GM23338 (cell line): Measurements from ENCODE around the gene SMG7. TPM values are rescaled to one million over a fixed set of nuclear protein-coding genes. Genes with fewer than 3 reads are reported as not detected.

ENCODE experiments used
- ATAC-seq: fragments of 200-7000 bp; cut with Tn5 transposase; 3 replicates; pipeline ENCODE4 v1.9.1; 2020
- DNase-seq: peaks from one replicate; pipeline ENCODE4 v3.0.0-alpha.2; 2015; ENCODE audit warnings: low spot score
- H2AFZ ChIP-seq: fragments of 200-600 bp; sonication (generic); 2 replicates; pipeline ENCODE4 v1.8.0; 2016; ENCODE audit warnings: antibody characterized with exemption, mild to moderate bottlenecking, moderate library complexity
- H3F3A ChIP-seq: fragments of 200-600 bp; sonication (generic); replicated peaks from 2 replicates; pipeline ENCODE4 v1.8.0; 2017; ENCODE audit warnings: antibody characterized with exemption, mixed run types, low read depth
- H3K27ac ChIP-seq: fragments of 200-600 bp; sonication (generic); 2 replicates; pipeline ENCODE4 v1.6.1; 2016; ENCODE audit warnings: low read depth
- H3K27me3 ChIP-seq: fragments of 200-600 bp; sonication (generic); 2 replicates; pipeline ENCODE4 v1.8.0; 2016; ENCODE audit warnings: mild to moderate bottlenecking, mixed run types, moderate library complexity; ENCODE audit not compliant: insufficient read depth
- H3K36me3 ChIP-seq: fragments of 200-600 bp; sonication (generic); 2 replicates; pipeline ENCODE4 v1.8.0; 2016; ENCODE audit warnings: mild to moderate bottlenecking; ENCODE audit not compliant: insufficient read depth
- H3K4me1 ChIP-seq: fragments of 200-600 bp; sonication (generic); 2 replicates; pipeline ENCODE4 v1.8.0; 2016; ENCODE audit warnings: mild to moderate bottlenecking, moderate library complexity; ENCODE audit not compliant: insufficient read depth
- H3K4me2 ChIP-seq: fragments of 200-600 bp; sonication (generic); 2 replicates; pipeline ENCODE4 v1.7.1; 2017; ENCODE audit warnings: mixed run types
- H3K4me3 ChIP-seq: fragments of 200-600 bp; sonication (generic); 2 replicates; pipeline ENCODE4 v1.6.1; 2016; ENCODE audit warnings: mixed run types
- H3K79me2 ChIP-seq: fragments of 200-600 bp; sonication (generic); replicated peaks from 2 replicates; pipeline ENCODE4 v1.8.0; 2017; ENCODE audit warnings: mild to moderate bottlenecking; ENCODE audit not compliant: insufficient read depth
- H3K9me2 ChIP-seq: fragments of 200-600 bp; sonication (generic); 2 replicates; pipeline ENCODE4 v1.8.0; 2017; ENCODE audit not compliant: insufficient read depth
- H4K20me1 ChIP-seq: fragments of 200-600 bp; sonication (generic); replicated peaks from 2 replicates; pipeline ENCODE4 v1.8.0; 2017; ENCODE audit warnings: mild to moderate bottlenecking; ENCODE audit not compliant: insufficient read depth
- H3K27ac Mint-ChIP-seq: 2 replicates; pipeline ENCODE4 v1.8.0; 2020; ENCODE audit warnings: inconsistent platforms, mild to moderate bottlenecking, moderate library complexity, mixed read lengths
- H3K27me3 Mint-ChIP-seq: 3 replicates; pipeline ENCODE4 v1.8.0; 2022; ENCODE audit warnings: low read depth, mild to moderate bottlenecking, moderate library complexity, mixed read lengths, inconsistent platforms; ENCODE audit not compliant: insufficient read depth, poor library complexity
- H3K36me3 Mint-ChIP-seq: 3 replicates; pipeline ENCODE4 v1.8.0; 2021; ENCODE audit warnings: low read depth, mild to moderate bottlenecking, inconsistent platforms, moderate library complexity, mixed read lengths
- H3K4me1 Mint-ChIP-seq: 3 replicates; pipeline ENCODE4 v1.8.0; 2020; ENCODE audit warnings: mild to moderate bottlenecking, inconsistent platforms, mixed read lengths
- H3K4me3 Mint-ChIP-seq: 3 replicates; pipeline ENCODE4 v1.8.0; 2021; ENCODE audit warnings: moderate library complexity, mild to moderate bottlenecking, inconsistent platforms, mixed read lengths
- H3K9me3 Mint-ChIP-seq: 3 replicates; pipeline ENCODE4 v1.8.0; 2020; ENCODE audit warnings: moderate library complexity, mild to moderate bottlenecking, inconsistent platforms, mixed read lengths
- CREB1 ChIP-seq: fragments of 250-450 bp; sonication (Bioruptor Pico); IDR thresholded peaks from 2 replicates; pipeline ENCODE4 v1.5.0; 2020; ENCODE audit warnings: low read depth, mild to moderate bottlenecking, moderate library complexity
- CTCF ChIP-seq, 2 experiments: fragments of 200-600 bp in 1 of 2; sonication (generic) in 1 of 2; conservative IDR thresholded peaks; 2 replicates each; pipeline versions ENCODE4 v1.5.1 to v1.6.1; 2016 to 2017; ENCODE audit warnings: antibody characterized with exemption in 2 of 2, low read depth in 2 of 2, mild to moderate bottlenecking in 2 of 2, moderate library complexity in 1 of 2
- ETS1 ChIP-seq: IDR thresholded peaks from 2 replicates; pipeline ENCODE4 v1.6.1; 2016; ENCODE audit warnings: antibody characterized with exemption
- EZH2phosphoT487 ChIP-seq: fragments of 200-600 bp; sonication (generic); IDR thresholded peaks from one replicate; pipeline ENCODE4 v1.8.1; 2018; ENCODE audit warnings: antibody characterized with exemption; ENCODE audit not compliant: unreplicated experiment
- JUNB ChIP-seq: IDR thresholded peaks from one replicate; pipeline ENCODE4 v1.6.1; 2016; ENCODE audit warnings: antibody characterized with exemption; ENCODE audit not compliant: unreplicated experiment
- NANOG ChIP-seq: IDR thresholded peaks from 2 replicates; pipeline ENCODE4 v1.6.1; 2016; ENCODE audit warnings: antibody characterized with exemption, borderline replicate concordance
- POLR2AphosphoS5 ChIP-seq: IDR thresholded peaks from 2 replicates; pipeline ENCODE4 v1.6.1; 2016; ENCODE audit warnings: antibody characterized with exemption, low read depth
- REST ChIP-seq: IDR thresholded peaks from one replicate; pipeline ENCODE4 v1.6.1; 2018; ENCODE audit warnings: antibody characterized with exemption; ENCODE audit not compliant: unreplicated experiment
- STAT1 ChIP-seq: IDR thresholded peaks from one replicate; pipeline ENCODE4 v1.6.1; 2016; ENCODE audit warnings: antibody characterized with exemption; ENCODE audit not compliant: unreplicated experiment
- ZNF114 ChIP-seq: fragments of 250-450 bp; sonication (Bioruptor Pico); IDR thresholded peaks from 2 replicates; pipeline ENCODE4 v1.5.0; 2020; ENCODE audit warnings: mild to moderate bottlenecking, moderate library complexity
- ZNF331 ChIP-seq: fragments of 250-450 bp; sonication (Bioruptor Pico); IDR thresholded peaks from 2 replicates; pipeline ENCODE4 v1.5.0; 2020; ENCODE audit warnings: low read depth, mild to moderate bottlenecking, moderate library complexity
- ZNF462 ChIP-seq: fragments of 250-450 bp; sonication (Bioruptor Pico); IDR thresholded peaks from 2 replicates; pipeline ENCODE4 v1.5.0; 2020; ENCODE audit warnings: mild to moderate bottlenecking, moderate library complexity
- polyA plus RNA-seq: library from polyadenylated mRNA; unstranded; fragments of >200 nt; fragmentation: Nextera tagmentation; extraction: Ambion mirVana; gene quantifications from 2 replicates; pipeline ENCODE4 v1.2.1, GENCODE V29; 2016
- total RNA-seq: library from RNA; depleted of rRNA; stranded (reverse); fragments of >200 nt; shearing (Covaris generic); gene quantifications from 2 replicates; pipeline ENCODE4 v1.2.3, GENCODE V29; 2014

SMG7 gene
- total and polyA plus RNA-seq, 2 experiments from 2014 or later: 33.0 to 79.4 TPM

GRCh38 chr1:183517401-183517800 lies 45.1 kb downstream of the SMG7 start:
- peaks cover 10% of the 10 kb centered on the region; the same call in 1 of the 2 replicates for H3K36me3 ChIP-seq
- no peak overlapping the region for H3K27ac Mint-ChIP-seq
- H3K4me2 ChIP-seq: no peak overlapping the region
- ATAC-seq (no peak), DNase-seq (no peak)
- H3K36me3 Mint-ChIP-seq: peaks cover 33% of the 10 kb centered on the region
- TF ChIP-seq ZNF462 (CRISPR knock-in tag): no peak
- no peak for TF ChIP-seq REST
- no peak for TF ChIP-seq ZNF331 (CRISPR knock-in tag)
- no peak for TF ChIP-seq ETS1
- no peak for TF ChIP-seq ZNF114
- no peak for TF ChIP-seq CTCF (conservative IDR thresholded peaks at IDR 0.05; ENCODE audit: low read depth in 2 of 2)
- TF ChIP-seq STAT1: no peak
- no peak for TF ChIP-seq POLR2AphosphoS5
- TF ChIP-seq NANOG: no peak
- no peak for TF ChIP-seq JUNB
- no peak for TF ChIP-seq CREB1 (CRISPR knock-in tag)
- no peak for TF ChIP-seq EZH2phosphoT487
- no peaks in the 10 kb centered on the region for H3K9me2 ChIP-seq
- H3K27ac ChIP-seq: 0 out of 2 replicates have a peak overlapping the region, but pooled peaks have one; percentile 10
- H3K4me3 ChIP-seq: no peak overlapping the region
- peaks cover 11% of the 10 kb centered on the region for H3K4me1 ChIP-seq
- no peaks in the 10 kb centered on the region for H3K27me3 ChIP-seq
- H3K4me3 Mint-ChIP-seq: no peak overlapping the region
- H2AFZ ChIP-seq: no peak overlapping the region
- H3K9me3 Mint-ChIP-seq: no peaks in the 10 kb centered on the region
- peaks cover 7% of the 10 kb centered on the region; the same call in 2 of the 3 replicates for H3K4me1 Mint-ChIP-seq
- H3K79me2 ChIP-seq: peaks cover 12% of the 10 kb centered on the region
- H3K27me3 Mint-ChIP-seq: no peaks in the 10 kb centered on the region
- H4K20me1 ChIP-seq: no peaks in the 10 kb centered on the region
- H3F3A ChIP-seq: no peaks in the 10 kb centered on the region
